GM21447 (cell line): ENCODE results near the gene PLXNA4.

Experiments used
- ATAC-seq: cut with Tn5 transposase; IDR thresholded peaks from one replicate; pipeline ENCODE4 v1.9.1; 2021; ENCODE audit not compliant: unreplicated experiment

PLXNA4 gene

GRCh38 chr7:132371948-132372347 lies 204.3 kb downstream of the PLXNA4 start:
- ATAC-seq: no peak

GRCh38 chr7:132368246-132368900 lies 207.9 kb downstream of the PLXNA4 start:
- ATAC-seq: no peak

DNA sequence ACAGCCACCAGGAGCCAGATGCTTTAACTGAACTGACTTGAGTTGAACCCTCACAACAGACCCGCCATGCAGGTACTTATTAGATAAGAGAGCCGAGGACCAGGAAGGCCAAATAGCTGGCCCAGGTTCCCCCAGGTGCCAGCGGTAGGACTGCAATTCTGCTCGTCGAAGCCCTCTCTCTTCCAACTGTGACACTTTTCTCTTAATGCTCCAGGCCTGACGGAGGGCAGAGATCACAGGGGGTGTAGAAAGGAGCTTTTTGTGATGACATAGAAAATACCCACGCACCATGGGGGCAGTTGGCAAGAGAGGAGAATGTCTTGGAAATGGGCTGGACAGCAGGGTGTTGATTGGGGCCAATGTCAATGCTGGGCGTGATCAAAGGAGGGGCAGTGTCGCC lies 208.5 kb downstream of the PLXNA4 start:
- ATAC-seq: no peak

- no peak for ATAC-seq
Observed at GRCh38 chr7:132367004-132367403, 209.3 kb downstream of the PLXNA4 start.

- ATAC-seq: no peak
Observed at GRCh38 chr7:132364226-132364625, 212.0 kb downstream of the PLXNA4 start.

GRCh38 chr7:132362059-132362458 lies 214.2 kb downstream of the PLXNA4 start:
- ATAC-seq: no peak

- no peak for ATAC-seq
Observed at GRCh38 chr7:132361146-132361545, 215.1 kb downstream of the PLXNA4 start.

GRCh38 chr7:132359743-132360142 lies 216.5 kb downstream of the PLXNA4 start:
- ATAC-seq: no peak

DNA sequence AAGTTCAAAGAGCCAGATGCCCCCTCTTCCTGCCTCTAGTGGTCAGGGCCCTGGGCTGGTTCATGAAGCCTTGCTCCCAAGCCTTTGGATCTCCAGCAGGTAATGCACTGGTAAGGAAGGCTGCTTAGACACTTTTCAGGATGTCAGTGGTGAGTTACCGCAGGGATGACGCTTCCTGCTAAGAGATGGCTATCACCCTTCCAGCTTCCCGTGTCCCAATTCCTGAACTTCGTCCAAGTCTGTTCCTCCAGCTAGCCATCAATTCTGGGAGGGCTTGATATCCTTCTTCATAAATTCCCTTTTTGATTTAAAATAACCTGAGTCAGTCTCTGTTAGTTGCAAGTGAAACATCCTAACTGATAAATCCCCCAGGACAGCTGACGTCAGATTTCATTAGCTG lies 221.2 kb downstream of the PLXNA4 start:
- no peak for ATAC-seq

DNA sequence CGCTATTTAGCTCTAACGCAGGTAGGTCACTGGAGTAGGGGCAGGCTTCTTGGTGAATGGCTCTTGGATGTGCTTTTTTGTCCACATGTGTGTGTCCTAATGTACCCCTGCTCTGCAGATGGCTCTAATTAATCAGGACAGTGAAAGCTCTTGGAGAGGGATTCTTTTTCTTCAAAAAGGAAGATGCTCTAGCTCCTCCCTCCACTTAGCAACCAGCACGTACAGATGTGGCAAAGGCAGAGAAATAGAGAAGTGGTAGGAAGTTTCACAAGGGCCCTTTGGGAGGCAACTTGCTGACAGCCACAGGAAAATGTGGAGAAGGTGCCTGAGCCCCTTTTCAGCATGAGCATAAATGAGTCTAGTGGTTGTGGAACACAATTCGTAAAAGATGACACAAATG lies 221.7 kb downstream of the PLXNA4 start:
- ATAC-seq: no peak

- ATAC-seq: no peak
Observed at GRCh38 chr7:132353936-132354335, 222.3 kb downstream of the PLXNA4 start.

DNA sequence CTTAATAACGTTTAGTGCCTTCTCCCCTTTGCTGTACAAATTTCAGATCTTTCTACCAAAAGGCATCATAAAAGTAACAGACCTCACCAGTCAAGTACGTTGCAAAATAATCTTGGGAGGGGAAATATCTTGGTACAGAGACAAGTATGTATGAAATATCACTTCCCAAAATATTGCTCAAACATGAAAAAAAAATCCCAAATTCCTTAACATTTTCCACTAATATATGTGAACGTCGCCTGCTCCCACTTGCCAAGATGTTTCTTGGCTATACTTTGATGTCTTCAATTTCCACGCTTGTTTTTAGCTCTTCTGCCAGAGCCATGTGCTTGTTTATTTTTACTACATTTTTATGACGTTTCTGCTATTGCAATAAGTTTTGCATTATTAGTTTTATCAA lies 223.5 kb downstream of the PLXNA4 start:
- no peak for ATAC-seq

DNA sequence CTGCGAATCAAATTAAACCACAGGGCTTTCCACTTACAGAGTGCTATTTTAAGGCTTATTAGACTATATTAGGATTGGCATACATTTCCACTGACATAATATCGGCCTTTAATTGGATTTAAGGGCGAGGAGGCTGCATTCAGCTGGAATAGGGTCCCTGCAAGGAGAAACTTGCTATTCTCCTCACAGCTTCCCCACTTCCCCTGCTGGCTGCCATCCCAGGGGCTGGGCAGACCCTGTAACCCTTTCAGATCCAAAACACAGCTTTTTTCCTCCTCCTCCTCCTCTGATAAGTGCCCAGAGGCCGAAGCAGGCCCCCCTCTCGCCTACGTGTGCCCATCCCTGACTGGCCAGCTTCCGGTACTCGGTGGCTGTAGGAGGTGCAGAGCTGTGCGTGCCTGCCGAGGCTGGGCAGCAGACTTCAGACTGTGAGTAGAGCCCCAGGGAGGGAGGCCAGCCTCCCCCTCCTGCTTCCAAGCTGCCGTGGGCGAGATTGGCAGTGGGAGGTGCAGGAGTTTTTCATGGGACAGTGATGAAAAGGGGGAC lies 224.2 kb downstream of the PLXNA4 start:
- ATAC-seq: no peak

- no peak for ATAC-seq
Observed at GRCh38 chr7:132350741-132351140, 225.5 kb downstream of the PLXNA4 start.

GRCh38 chr7:132349075-132349474 lies 227.2 kb downstream of the PLXNA4 start:
- ATAC-seq: no peak

- ATAC-seq: no peak
Observed at GRCh38 chr7:132348341-132348740, 227.9 kb downstream of the PLXNA4 start.

DNA sequence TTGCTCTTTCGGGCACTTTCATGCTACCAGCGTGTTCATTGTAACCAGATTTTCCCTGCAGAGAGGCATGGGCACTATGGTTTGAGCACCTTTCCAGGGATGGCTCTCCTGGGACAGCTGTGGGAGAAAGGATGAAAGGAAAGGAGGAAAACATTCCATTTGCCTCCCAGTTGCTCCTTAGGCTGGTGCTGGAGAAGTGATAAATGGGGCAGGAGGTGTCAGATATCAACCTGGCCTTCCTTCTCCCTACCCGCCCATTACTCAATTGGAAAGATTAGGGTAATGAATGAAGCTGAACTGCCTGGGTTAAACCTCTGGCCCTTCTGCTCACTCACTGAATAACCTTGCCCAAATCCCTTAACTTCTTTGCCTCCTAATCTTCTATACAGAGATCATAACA lies 228.4 kb downstream of the PLXNA4 start:
- ATAC-seq: no peak

GRCh38 chr7:132347123-132347522 lies 229.1 kb downstream of the PLXNA4 start:
- no peak for ATAC-seq

DNA sequence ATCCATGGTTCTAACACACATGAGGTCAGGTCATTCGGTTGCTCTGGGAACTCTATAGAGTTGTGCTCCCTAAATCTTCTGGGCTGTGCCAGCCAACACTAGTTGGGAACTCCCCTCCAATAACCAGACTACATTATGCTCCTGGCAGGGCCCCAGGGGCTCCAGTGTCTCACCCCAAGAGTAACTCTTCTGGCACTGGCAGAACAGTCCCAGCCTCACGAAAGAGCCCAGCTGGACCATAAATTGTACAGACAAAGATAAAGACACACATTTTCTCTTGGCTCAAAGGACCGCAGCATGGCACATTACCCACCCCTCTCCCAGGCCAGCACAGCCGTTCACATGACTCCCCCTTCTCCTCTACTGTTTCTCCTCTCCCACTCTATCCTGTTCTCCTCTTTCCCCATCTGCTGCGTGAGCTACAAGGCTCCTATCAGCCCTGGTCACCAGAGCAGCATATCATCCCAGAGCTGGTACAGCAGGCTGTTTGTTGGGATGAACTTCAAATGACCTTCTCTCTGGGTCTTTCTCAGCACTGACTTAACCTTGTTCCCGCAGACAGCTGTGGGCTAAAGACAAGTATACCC lies 230.6 kb downstream of the PLXNA4 start:
- ATAC-seq: no peak

- no peak for ATAC-seq
Observed at GRCh38 chr7:132345030-132345429, 231.2 kb downstream of the PLXNA4 start.

GRCh38 chr7:132343199-132343598 lies 233.1 kb downstream of the PLXNA4 start:
- no peak for ATAC-seq

GRCh38 chr7:132337450-132338080 lies 238.7 kb downstream of the PLXNA4 start:
- no peak for ATAC-seq
